ENCODE data around the gene EOLA1. TPM values are rescaled to one million over a fixed set of nuclear protein-coding genes. Genes with fewer than 3 reads are reported as not detected.

The EOLA1 gene
- total and polyA plus RNA-seq, 2 donors (not counting 1 experiment from before 2014, with no cell fraction given): 26.3 to 61.5 TPM

GRCh38 chrX:149570668-149571067 lies 29.9 kb downstream of the EOLA1 start:
- intact Hi-C loops (cut with micrococcal nuclease): no loop called here
- Histone ChIP-seq H3K4me2 (replicated peaks; ENCODE audit: low read depth, low read length, poor library complexity, severe bottlenecking) (no peak overlapping the region), H3K9me3 (ENCODE audit: control extremely low read depth in 1 of 3, control insufficient read depth in 2 of 3, insufficient read depth in 1 of 3, low read length in 2 of 3) (no peaks in the 10 kb centered on the region), H3K9ac (ENCODE audit: low read length) (no peak overlapping the region), H3K79me2 (ENCODE audit: control insufficient read depth, insufficient read depth, low read length) (no peaks in the 10 kb centered on the region), H2AFZ (ENCODE audit: insufficient read depth, low read depth, low read length, poor library complexity, severe bottlenecking) (no peak overlapping the region), H3K36me3 (replicated peaks in 1 of 2; ENCODE audit: control extremely low read depth in 1 of 2, control insufficient read depth in 1 of 2, extremely low read depth in 1 of 2, insufficient read depth in 2 of 2, low read length in 1 of 2) (no peaks in the 10 kb centered on the region), H4K20me1 (ENCODE audit: control insufficient read depth, insufficient read depth, low read length, poor library complexity, severe bottlenecking) (no peaks in the 10 kb centered on the region), H3K4me3 (ENCODE audit: control extremely low read depth in 1 of 5, extremely low read depth in 1 of 5, insufficient read depth in 1 of 5, low read depth in 2 of 5, low read length in 4 of 5) (no peak overlapping the region), H3K4me1 (ENCODE audit: control insufficient read depth in 2 of 2, insufficient read depth in 2 of 2, low read length in 2 of 2) (no peaks in the 10 kb centered on the region), H3K27ac (ENCODE audit: low read length in 2 of 2) (no peak overlapping the region), H3K27me3 (replicated peaks in 1 of 4; ENCODE audit: control extremely low read depth in 1 of 4, control insufficient read depth in 3 of 4, insufficient read depth in 4 of 4, low read length in 3 of 4) (no peaks in the 10 kb centered on the region)
- no peak for DNase-seq
- no peaks in the 10 kb centered on the region for H3K4me1 Mint-ChIP-seq
- peaks cover 13% of the 10 kb centered on the region for H3K27me3 Mint-ChIP-seq
- POLR2A ChIA-PET: no interaction called here
- H3K9me3 Mint-ChIP-seq (ENCODE audit: insufficient read depth): no peaks in the 10 kb centered on the region
- 100% methylated on average over 1 of the region's 6 CpGs for WGBS (ENCODE audit: insufficient coverage)
- CTCF ChIA-PET: no interaction called here
- no peak for ATAC-seq (ENCODE audit: low read depth)
- no peak overlapping the region for H3K4me3 Mint-ChIP-seq
- no peak overlapping the region for H3K27ac Mint-ChIP-seq
- TF ChIP-seq EZH2 (IDR thresholded peaks at IDR 0.05; ENCODE audit: borderline replicate concordance, insufficient read depth, low read depth, low read length, poor library complexity, severe bottlenecking) (no peak), CTCF (IDR thresholded peaks at IDR 0.05) (no peak)

- H3K36me3 ChIP-seq (replicated peaks in 1 of 2; ENCODE audit: control extremely low read depth in 1 of 2, control insufficient read depth in 1 of 2, extremely low read depth in 1 of 2, insufficient read depth in 2 of 2, low read length in 1 of 2): no peaks in the 10 kb centered on the region
- DNase-seq (no peak), ATAC-seq (ENCODE audit: low read depth) (no peak)
- TF ChIP-seq EZH2 (IDR thresholded peaks at IDR 0.05; ENCODE audit: borderline replicate concordance, insufficient read depth, low read depth, low read length, poor library complexity, severe bottlenecking) (no peak), CTCF (IDR thresholded peaks at IDR 0.05) (no peak)
- ChIA-PET CTCF (no interaction called here), POLR2A (no interaction called here)
- Mint-ChIP-seq H3K4me1 (no peaks in the 10 kb centered on the region), H3K27ac (no peak overlapping the region), H3K9me3 (ENCODE audit: insufficient read depth) (no peaks in the 10 kb centered on the region), H3K4me3 (no peak overlapping the region), H3K27me3 (peaks cover 13% of the 10 kb centered on the region)
- no peak overlapping the region for H3K27ac ChIP-seq (ENCODE audit: low read length in 2 of 2)
- 94% methylated on average over 6 of the region's 7 CpGs for WGBS (ENCODE audit: insufficient coverage)
- H3K27me3 ChIP-seq (replicated peaks in 1 of 4; ENCODE audit: control extremely low read depth in 1 of 4, control insufficient read depth in 3 of 4, insufficient read depth in 4 of 4, low read length in 3 of 4): no peaks in the 10 kb centered on the region
- H4K20me1 ChIP-seq (ENCODE audit: control insufficient read depth, insufficient read depth, low read length, poor library complexity, severe bottlenecking): no peaks in the 10 kb centered on the region
- no peaks in the 10 kb centered on the region for H3K79me2 ChIP-seq (ENCODE audit: control insufficient read depth, insufficient read depth, low read length)
- no peaks in the 10 kb centered on the region for H3K9me3 ChIP-seq (ENCODE audit: control extremely low read depth in 1 of 3, control insufficient read depth in 2 of 3, insufficient read depth in 1 of 3, low read length in 2 of 3)
- H3K4me2 ChIP-seq (replicated peaks; ENCODE audit: low read depth, low read length, poor library complexity, severe bottlenecking): no peak overlapping the region
- H3K9ac ChIP-seq (ENCODE audit: low read length): no peak overlapping the region
- no peaks in the 10 kb centered on the region for H3K4me1 ChIP-seq (ENCODE audit: control insufficient read depth in 2 of 2, insufficient read depth in 2 of 2, low read length in 2 of 2)
- H3K4me3 ChIP-seq (ENCODE audit: control extremely low read depth in 1 of 5, extremely low read depth in 1 of 5, insufficient read depth in 1 of 5, low read depth in 2 of 5, low read length in 4 of 5): no peak overlapping the region
- intact Hi-C loops (cut with micrococcal nuclease): no loop called here
- no peak overlapping the region for H2AFZ ChIP-seq (ENCODE audit: insufficient read depth, low read depth, low read length, poor library complexity, severe bottlenecking)
Observed at GRCh38 chrX:149571770-149572169, 31.0 kb downstream of the EOLA1 start.
